AG09319 (cell line): ENCODE data around the gene CHD1L.

Source experiments
- DNase-seq: peaks from one replicate; pipeline ENCODE4 v3.0.0-alpha.2; 2010; ENCODE audit warnings: low read depth; ENCODE audit errors: extremely low read depth
- CTCF ChIP-seq: IDR thresholded peaks from 2 replicates; pipeline ENCODE4 v1.5.1; 2011; ENCODE audit warnings: low read depth, mild to moderate bottlenecking, inconsistent platforms, low read length, moderate library complexity

The CHD1L gene

DNA sequence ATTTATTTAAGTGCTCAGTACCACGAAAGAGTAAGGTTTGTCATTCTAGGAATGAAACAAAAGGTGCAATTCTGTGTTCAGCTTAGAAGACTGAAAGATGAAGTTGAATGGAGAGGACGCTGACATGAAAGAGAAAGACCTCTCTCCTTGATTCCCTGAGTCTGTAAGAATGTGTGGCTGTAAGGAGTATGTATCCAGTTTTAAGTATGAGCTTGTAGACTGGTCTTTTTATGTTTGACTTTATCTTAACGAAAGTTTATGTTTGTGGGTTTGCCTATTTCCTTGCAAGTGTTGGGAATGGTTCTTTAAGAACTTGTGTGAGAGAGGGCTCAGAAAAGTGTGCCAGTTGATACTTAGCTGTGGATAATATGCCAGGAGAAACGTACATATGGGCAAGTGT, 1.4 kb downstream of the CHD1L start:
- no peak for TF ChIP-seq CTCF
- DNase-seq = no peak

DNA sequence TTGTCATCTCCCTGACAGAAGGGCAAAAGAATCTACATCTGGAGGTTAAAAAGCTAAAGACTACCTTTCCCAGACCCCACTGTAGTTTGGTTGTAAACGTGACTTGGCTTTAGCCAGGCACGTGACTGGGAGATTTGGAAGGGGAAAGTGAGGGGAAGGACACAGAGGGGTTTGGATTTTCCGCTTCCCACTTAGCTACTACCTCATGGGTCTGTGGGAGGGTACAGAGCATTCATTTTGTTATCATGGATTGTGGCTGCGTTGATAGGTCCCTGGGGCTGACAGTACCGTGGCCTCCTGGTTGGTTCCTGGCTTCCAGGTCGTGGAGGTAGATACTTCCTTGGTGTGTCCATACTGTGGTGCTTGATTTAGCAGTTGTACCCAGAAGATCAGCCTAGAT, 2.6 kb downstream of the CHD1L start:
- TF ChIP-seq CTCF = no peak
- no peak for DNase-seq

DNA sequence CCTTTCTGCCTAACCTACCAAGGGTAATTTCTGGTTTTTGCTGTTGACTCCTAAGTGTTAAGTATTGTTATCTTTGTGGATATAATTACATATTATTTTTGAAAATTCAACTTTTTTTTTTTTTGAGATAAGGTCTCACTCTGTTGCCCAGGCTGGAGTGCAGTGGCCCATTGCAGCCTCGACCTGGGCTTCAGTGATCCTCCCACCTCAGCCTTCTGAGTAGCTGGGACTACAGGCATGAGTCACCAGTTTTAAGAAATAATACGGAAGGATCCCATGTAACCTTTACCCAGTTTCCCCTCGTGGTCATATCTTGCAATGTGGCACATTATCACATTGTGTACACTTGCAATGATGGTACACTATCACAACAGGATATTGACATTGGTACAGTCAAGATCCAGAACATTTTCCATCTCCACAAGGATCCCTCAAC, 3.1 kb downstream of the CHD1L start:
- no peak for TF ChIP-seq CTCF
- DNase-seq = no peak

- DNase-seq = no peak
- no peak for TF ChIP-seq CTCF
Measured at GRCh38 chr1:147246044-147246690, 3.7 kb downstream of the CHD1L start.

DNA sequence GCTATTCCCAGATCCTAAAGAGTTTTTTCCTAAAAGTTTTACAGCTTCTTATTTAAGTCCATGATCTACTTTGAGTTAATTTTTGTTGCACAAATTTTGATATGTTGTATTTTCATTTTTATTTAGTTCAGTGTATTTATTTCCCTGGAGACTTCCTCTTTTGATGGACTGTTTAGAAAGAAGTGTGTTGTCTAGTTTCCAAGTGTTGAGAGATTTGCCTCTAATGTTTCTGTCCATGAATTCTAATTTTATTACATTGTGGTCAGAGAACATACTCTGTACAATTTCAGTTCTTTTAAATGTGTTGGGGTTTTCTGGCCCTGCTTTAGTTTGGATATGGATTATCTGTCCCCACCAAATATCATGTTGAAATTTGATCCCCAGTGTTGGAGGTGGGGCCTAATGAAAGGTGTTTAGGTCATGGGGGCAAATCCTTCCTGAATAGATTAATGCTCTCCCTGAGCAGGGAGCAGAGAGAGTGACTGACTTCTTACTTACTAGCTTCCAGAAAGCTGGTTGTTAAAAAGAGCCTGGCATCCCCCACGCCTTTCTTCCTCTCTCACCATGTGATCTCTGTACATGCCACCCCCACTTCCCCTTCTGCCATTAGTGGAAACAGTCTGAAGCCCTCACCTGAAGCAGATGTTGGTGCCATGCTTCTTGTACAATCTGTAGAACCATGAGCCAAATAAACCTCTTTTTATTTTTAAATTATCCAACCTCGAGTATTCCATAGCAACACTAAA, 4.6 kb downstream of the CHD1L start:
- no peak for DNase-seq
- no peak for TF ChIP-seq CTCF

- no peak for DNase-seq
- TF ChIP-seq CTCF = no peak
Measured at GRCh38 chr1:147247656-147248238, 5.3 kb downstream of the CHD1L start.

DNA sequence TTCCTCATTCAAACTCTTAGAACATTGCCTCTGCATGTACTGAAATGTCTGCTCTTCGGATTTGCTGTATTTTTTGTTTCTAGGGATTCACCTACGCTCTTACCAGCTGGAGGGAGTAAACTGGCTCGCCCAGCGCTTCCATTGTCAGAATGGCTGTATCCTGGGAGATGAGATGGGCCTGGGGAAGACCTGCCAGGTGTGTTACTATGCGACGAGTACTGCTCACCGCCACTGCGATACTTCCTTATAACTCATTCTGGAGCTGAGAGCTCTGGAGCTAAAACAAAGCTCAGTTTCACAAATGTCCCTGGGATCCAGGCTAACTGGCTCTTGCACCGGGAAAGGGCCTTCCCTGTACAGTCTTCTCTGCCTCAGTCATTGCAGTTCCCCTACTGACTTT, 10.1 kb downstream of the CHD1L start:
- no peak for DNase-seq
- no peak for TF ChIP-seq CTCF
